Erythroblast (primary cell): ENCODE data around the gene CYP2W1.

Experiments
- GATA1 ChIP-seq: IDR thresholded peaks from 2 replicates; pipeline ENCODE4 v1.6.1; 2011; ENCODE audit warnings: low read depth, mild to moderate bottlenecking, control low read depth, low read length, moderate library complexity
- POLR2A ChIP-seq: IDR thresholded peaks from 2 replicates; pipeline ENCODE4 v1.6.1; 2011; ENCODE audit warnings: mild to moderate bottlenecking, low read length

DNA sequence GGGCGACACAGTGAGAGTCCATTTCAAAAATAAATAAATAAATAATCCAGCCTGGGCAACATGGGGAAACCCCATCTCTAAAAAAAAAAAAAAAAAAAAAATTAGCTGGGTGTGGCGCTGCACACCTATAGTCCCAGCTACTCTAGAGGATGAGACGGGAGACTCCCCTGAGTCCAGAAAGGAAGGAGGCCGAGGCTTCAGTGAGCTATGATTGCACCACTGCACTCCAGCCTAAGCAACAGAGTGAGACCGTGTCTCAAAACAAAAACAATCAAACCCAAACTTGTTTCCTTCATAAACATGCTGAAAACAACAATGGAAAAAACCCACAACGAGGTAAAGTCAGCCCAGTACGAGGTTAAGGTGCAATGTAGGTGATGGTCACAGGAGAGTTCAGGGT is 8.8 kb upstream of the CYP2W1 start:
- TF ChIP-seq POLR2A (no peak), GATA1 (no peak)
